CD4-positive, alpha-beta T cell treated with Interferon alpha-2 for 1 hour (primary cell): ENCODE measurements around the gene TMEM101.
"Not testable (repeated sequence)": the region's sequence is repeated elsewhere in the genome, so short reads cannot be mapped to it uniquely, and the experiment has no call there.

Experiments
- DNase-seq, 2 donors: peaks; one replicate each; pipeline ENCODE4 v3.0.0-alpha.2; 2020 to 2022

The TMEM101 gene

DNA sequence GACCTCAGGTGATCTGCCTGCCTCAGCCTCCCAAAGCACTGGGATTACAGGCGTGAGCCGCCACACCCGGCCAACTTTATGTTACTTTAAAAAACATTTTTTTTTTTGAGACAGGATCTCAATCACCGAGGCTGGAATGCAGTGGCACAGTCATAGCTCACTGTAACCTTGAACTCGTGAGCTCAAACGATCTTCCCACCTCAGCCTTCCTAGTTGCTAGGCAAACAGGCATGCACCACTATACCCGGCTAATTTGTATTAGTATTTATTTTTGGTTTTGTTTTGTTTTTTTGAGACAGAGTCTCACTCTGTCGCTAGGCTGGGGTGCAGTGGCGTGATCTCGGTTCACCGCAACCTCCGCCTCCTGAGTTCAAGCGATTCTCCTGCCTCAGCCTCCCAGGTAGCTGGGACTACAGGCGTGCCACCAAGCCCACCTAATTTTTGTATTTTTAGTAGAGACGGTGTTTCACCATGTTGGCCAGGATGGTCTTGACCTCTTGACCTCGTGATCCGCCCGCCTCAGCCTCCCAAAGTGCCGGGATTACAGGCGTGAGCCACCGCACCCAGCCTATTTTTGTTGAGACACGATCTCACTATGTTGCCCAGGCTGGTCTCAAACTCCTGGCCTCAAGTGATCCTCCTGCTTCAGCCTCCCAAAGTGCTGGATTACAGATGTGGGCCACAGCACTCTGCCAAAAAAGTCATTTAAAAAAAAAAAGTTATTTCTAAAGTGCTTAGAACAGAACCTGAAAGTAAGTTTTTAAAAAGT lies 42.1 kb downstream of the TMEM101 start:
- DNase-seq: not testable (repeated sequence)

DNA sequence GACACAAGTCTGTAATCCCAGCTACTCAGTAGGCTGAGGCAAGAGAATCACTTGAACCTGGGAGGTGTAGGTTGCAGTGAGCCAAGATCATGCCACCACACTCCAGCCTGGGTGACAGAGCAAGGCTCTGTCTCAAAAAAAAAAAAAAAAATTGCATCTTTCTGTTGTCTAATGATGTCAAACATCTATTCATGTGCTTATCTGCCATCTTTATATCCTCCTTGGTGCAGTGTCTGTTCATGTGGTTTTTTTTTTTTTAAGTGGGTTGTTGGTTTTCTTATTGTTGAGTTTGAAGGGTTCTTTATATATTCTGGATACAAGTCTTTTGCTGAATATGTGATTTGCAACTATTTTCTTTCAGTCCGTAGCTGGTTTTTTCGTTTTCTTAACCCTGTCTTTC lies 43.3 kb downstream of the TMEM101 start:
- DNase-seq: not testable (repeated sequence)

DNA sequence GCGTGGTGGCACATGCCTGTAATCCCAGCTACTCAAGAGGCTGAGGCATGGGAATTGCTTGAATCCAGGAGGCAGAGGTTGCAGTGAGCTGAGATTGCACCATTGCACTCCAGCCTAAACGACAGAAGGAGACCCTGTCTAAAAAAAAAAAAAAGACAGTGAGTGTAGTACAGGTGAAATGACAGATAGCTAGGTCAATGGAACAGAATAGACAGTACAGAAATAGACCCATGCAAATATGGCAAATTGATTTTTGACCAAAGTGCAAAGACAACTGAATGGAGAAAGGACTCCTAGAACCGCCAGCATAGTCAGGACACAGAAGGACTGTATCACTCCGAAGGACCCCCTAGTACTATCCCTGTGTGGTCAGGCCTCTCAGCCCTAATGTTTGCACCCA lies 44.4 kb downstream of the TMEM101 start:
- no peak for DNase-seq

DNA sequence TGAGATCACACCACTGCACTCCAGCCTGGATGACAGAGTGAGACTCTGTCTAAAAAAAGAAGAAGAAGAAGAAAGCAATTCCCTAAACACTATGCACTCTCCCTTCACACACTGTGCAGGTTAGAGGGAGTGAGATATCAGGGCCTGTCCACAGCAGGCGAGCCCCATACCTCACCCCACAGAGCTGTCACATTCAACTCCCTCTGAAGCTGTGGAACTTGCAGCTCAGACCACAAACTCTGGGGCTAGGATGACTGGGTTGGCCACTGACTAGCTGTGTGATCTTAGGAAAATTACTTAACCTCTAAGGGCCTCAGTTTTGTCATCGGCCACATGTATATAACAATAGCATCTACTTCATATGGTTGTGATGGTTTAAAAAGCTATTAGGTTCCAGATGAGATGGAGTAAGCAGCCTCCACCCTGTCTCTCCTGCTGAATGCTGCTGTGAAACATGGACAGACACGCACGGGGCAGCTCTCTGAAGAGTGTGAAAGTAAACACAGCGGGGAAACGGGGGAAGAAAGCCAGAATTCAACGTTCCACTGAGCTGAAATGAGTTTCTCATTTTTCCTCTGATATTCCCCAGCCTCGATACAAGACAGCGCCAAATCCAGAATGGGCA lies 47.4 kb downstream of the TMEM101 start:
- DNase-seq: no peak

DNA sequence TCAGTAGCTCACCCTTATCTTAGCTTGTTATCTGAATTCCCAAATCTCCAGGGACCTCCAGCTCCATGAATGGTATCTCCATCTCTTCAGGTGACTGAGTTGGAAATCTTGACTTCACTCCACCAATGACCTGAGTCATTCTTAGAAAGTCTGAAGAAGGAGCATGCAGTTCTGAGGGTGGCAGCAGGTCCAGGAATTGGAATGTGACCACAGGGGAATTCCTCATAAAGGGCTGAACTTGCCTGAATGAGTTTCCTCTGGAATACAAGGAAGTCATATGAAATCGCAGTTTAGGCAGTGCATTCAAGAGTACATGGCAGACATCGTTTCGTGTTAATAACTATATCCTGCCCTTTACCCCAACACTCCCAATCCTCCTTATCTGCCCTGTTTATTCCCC lies 48.5 kb downstream of the TMEM101 start:
- no peak for DNase-seq

DNA sequence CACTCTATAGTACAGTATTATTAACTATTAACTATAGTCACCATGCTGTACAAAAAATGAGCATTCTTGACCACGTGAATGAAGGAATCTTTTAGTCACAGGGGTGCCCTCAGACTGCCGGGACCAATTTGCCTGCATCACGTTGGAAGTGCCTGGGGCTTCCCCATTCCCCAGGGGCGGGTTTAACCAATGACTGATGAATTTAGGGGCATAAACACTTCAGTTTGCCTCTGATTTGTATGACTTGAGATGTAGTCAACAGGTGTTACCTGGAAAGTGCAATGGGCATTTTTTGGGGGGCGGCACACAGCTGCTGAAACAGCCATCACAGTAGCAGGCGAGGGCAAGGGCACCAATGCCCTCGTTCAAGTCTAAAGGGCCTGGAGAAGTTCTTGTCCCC lies 52.3 kb downstream of the TMEM101 start:
- DNase-seq: no peak

DNA sequence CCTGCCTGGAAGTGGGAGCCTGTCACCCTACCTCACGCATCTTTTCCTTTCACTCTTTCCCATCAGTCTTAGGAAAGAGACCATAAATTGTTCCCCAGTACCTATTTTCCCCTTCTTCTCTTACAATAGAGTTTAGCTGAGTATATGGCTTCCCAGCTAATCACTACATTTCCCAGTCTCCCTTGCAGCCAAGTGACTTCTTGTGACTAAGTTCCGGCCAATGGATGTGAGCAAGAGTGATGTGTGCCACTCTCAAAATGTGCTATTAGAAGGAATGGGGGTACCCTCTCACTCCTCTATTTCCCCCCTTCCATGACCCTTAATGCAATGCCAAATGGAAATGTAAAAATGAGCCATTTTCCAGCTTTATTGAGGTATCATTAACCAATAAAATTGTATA lies 52.8 kb downstream of the TMEM101 start:
- no peak for DNase-seq

DNA sequence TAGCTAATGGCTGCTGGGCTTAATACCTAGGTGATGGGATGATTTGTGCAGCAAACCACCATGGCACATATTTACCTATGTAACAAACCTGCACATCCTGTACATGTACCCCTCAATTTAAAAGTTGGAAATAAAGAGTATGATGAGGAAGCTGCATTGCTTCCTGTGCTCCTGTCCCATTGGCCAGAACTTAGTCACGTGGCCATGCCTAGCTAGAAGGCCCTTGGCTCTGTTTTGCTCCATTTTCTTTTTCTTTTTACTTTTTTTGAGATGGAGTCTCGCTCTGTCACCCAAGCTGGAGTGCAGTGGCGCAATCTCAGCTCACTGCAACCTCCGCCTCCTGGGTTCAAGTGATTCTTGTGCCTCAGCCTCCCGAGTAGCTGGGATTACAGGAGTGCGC lies 53.5 kb downstream of the TMEM101 start:
- DNase-seq: not testable (repeated sequence)
